Right cardiac atrium (tissue), 5 donors: ENCODE results near the gene CNOT3. TPM values are rescaled to one million over a fixed set of nuclear protein-coding genes. Genes with fewer than 3 reads are reported as not detected.
A peak's percentile ranks its signal among the peaks of the same experiment; 100 is the strongest.

ENCODE experiments used
- ATAC-seq, 2 donors: fragments of 200-7000 bp; cut with Tn5 transposase; one replicate each; pipeline versions ENCODE4 v1.8.0 to v1.9.1; 2020; ENCODE audit warnings: moderate library complexity in 2 of 2, mild to moderate bottlenecking in 1 of 2
- DNase-seq, 3 donors: peaks; one replicate each; pipeline ENCODE4 v3.0.0-alpha.2; 2020
- H3K27ac ChIP-seq: one replicate; pipeline ENCODE4 v1.5.1; 2013; ENCODE audit warnings: mild to moderate bottlenecking, low read length, control low read depth, moderate library complexity
- H3K27me3 ChIP-seq: one replicate; pipeline ENCODE4 v1.6.1; 2013; ENCODE audit not compliant: control insufficient read depth, insufficient read depth
- H3K4me1 ChIP-seq: one replicate; pipeline ENCODE4 v1.6.1; 2013; ENCODE audit warnings: low read length; ENCODE audit not compliant: control insufficient read depth, insufficient read depth
- H3K4me3 ChIP-seq: one replicate; pipeline ENCODE4 v1.5.1; 2013; ENCODE audit warnings: low read length, control low read depth
- H3K9me3 ChIP-seq: one replicate; pipeline ENCODE4 v1.6.1; 2013; ENCODE audit warnings: low read length; ENCODE audit not compliant: control insufficient read depth
- WGBS: extraction: QIAGEN DNeasy Blood & Tissue Kit; methylation state at CpG from one replicate; pipeline ENCODE4 v1.1.7; 2013; 5-methylcytosine and 5-hydroxymethylcytosine counted together
- intact Hi-C, 4 donors: fragments of 100-400 bp; cut with DNase I; formaldehyde crosslinking; loops; one replicate each; pipeline versions ENCODE4 v1.11.0 to v1.14.0; 2022 to 2023
- polyA plus RNA-seq: library from polyadenylated mRNA; stranded (reverse); fragments of 200-250 nt; gene quantifications from one replicate; pipeline ENCODE4 v1.2.3, GENCODE V29; 2013
- total RNA-seq, 4 donors: library from RNA; stranded (reverse); fragmentation: NEBNext Ultra II Directional; extraction: Animal tissue kit (Norgen Biotek cat#: 25700); gene quantifications; one replicate each; pipeline ENCODE4 v1.2.1, GENCODE V29; 2021
- donor health status: healthy with polysubstance abuse.
- donor health status: DM: no; HTN: yes; CAD: no.
- donor health status: DM: no; HTN: no; CAD: no.
- donor health status: DM: no; HTN: yes; CAD: no; lungs with severe emphysema.
- donor health status: DM: yes; HTN: yes; CAD: no.

Gene CNOT3
- total and polyA plus RNA-seq, 5 donors, result 18.2 to 26.5 (median 20.9) TPM

GRCh38 chr19:54201980-54202379 lies 64.4 kb downstream of the CNOT3 start:
- Histone ChIP-seq H3K27me3 (no peaks in the 10 kb centered on the region), H3K27ac (no peak overlapping the region), H3K9me3 (no peaks in the 10 kb centered on the region), H3K4me1 (peaks cover 14% of the 10 kb centered on the region), H3K4me3 (peak overlapping the region; percentile 84)
- DNase-seq (no peak), ATAC-seq (no peak)
- WGBS, result 69% methylated on average over 13 of the region's 13 CpGs
- intact Hi-C loops, result no loop called here

- H3K4me3 ChIP-seq, result no peak overlapping the region
- ATAC-seq, result no peak
- H3K4me1 ChIP-seq, result peaks cover 14% of the 10 kb centered on the region
Observed at GRCh38 chr19:54203151-54203611, 65.6 kb downstream of the CNOT3 start.

GRCh38 chr19:54204767-54205468 lies 67.4 kb downstream of the CNOT3 start:
- WGBS, result 71% methylated on average over 4 of the region's 4 CpGs
- Histone ChIP-seq H3K4me3 (no peak overlapping the region), H3K9me3 (no peaks in the 10 kb centered on the region), H3K27ac (no peak overlapping the region), H3K27me3 (no peaks in the 10 kb centered on the region), H3K4me1 (peaks cover 26% of the 10 kb centered on the region)
- intact Hi-C loops, result no loop called here
- DNase-seq (no peak), ATAC-seq (no peak)

More at GRCh38 chr19:54203151-54203611, 65.6 kb downstream of the CNOT3 start:
- WGBS, result 51% methylated on average over 9 of the region's 9 CpGs
- Histone ChIP-seq H3K27me3 (no peaks in the 10 kb centered on the region), H3K27ac (no peak overlapping the region), H3K9me3 (no peaks in the 10 kb centered on the region)
- intact Hi-C loops, result no loop called here
- no peak for DNase-seq

Other genes with a start within 250 kb of the CNOT3 start
- gene CACNG7, start 228.5 kb upstream of the CNOT3 start, total RNA-seq, result not detected
- 0.05 TPM for gene CACNG7, start 228.5 kb upstream of the CNOT3 start, polyA plus RNA-seq
- under 1 TPM; 0.06 to 0.31 (median 0.20) TPM for gene CACNG8, start 174.8 kb upstream of the CNOT3 start, total RNA-seq
- gene CACNG8, start 174.8 kb upstream of the CNOT3 start, polyA plus RNA-seq, result 0.14 TPM
- not detected for gene CACNG6, start 146.1 kb upstream of the CNOT3 start, total RNA-seq
- not detected for gene CACNG6, start 146.1 kb upstream of the CNOT3 start, polyA plus RNA-seq
- gene VSTM1, start 73.9 kb upstream of the CNOT3 start, total RNA-seq, result not detected
- gene VSTM1, start 73.9 kb upstream of the CNOT3 start, polyA plus RNA-seq, result not detected
- not detected for gene TARM1, start 56.4 kb upstream of the CNOT3 start, total RNA-seq
- not detected for gene TARM1, start 56.4 kb upstream of the CNOT3 start, polyA plus RNA-seq
- 1 to 10 TPM in 2 of 4 donors, under 1 TPM in 2; 0.72 to 1.5 (median 1.1) TPM for gene OSCAR, start 37.0 kb upstream of the CNOT3 start, total RNA-seq
- 0.45 TPM for gene OSCAR, start 37.0 kb upstream of the CNOT3 start, polyA plus RNA-seq
- 100 to 1,000 TPM; 264 to 472 (median 385) TPM for gene NDUFA3, start 34.9 kb upstream of the CNOT3 start, total RNA-seq
- 714 TPM for gene NDUFA3, start 34.9 kb upstream of the CNOT3 start, polyA plus RNA-seq
- 10 to 100 TPM; 15.8 to 17.4 (median 16.8) TPM for gene TFPT, start 22.1 kb upstream of the CNOT3 start, total RNA-seq
- 19.8 TPM for gene TFPT, start 22.1 kb upstream of the CNOT3 start, polyA plus RNA-seq
- gene PRPF31, start 22.0 kb upstream of the CNOT3 start, total RNA-seq, result 10 to 100 TPM; 41.9 to 52.1 (median 43.7) TPM
- gene PRPF31, start 22.0 kb upstream of the CNOT3 start, polyA plus RNA-seq, result 43.0 TPM
- 1 to 10 TPM; 5.3 to 7.6 (median 7.0) TPM for gene LENG1, start 22.0 kb downstream of the CNOT3 start, total RNA-seq
- 11.0 TPM for gene LENG1, start 22.0 kb downstream of the CNOT3 start, polyA plus RNA-seq
- gene TMC4, start 35.4 kb downstream of the CNOT3 start, total RNA-seq, result 1 to 10 TPM; 1.0 to 3.8 (median 2.5) TPM
- 2.3 TPM for gene TMC4, start 35.4 kb downstream of the CNOT3 start, polyA plus RNA-seq
- gene MBOAT7, start 51.8 kb downstream of the CNOT3 start, total RNA-seq, result 10 to 100 TPM; 18.9 to 23.6 (median 21.4) TPM
- gene MBOAT7, start 51.8 kb downstream of the CNOT3 start, polyA plus RNA-seq, result 16.1 TPM
- 10 to 100 TPM; 17.6 to 22.1 (median 18.3) TPM for gene TSEN34, start 53.5 kb downstream of the CNOT3 start, total RNA-seq
- gene TSEN34, start 53.5 kb downstream of the CNOT3 start, polyA plus RNA-seq, result 20.9 TPM
- 100 to 1,000 TPM; 704 to 879 (median 833) TPM for gene RPS9, start 63.1 kb downstream of the CNOT3 start, total RNA-seq
- gene RPS9, start 63.1 kb downstream of the CNOT3 start, polyA plus RNA-seq, result 1,572 TPM
- 1 to 10 TPM; 2.5 to 5.7 (median 4.9) TPM for gene LILRB3, start 85.2 kb downstream of the CNOT3 start, total RNA-seq
- gene LILRB3, start 85.2 kb downstream of the CNOT3 start, polyA plus RNA-seq, result 0.95 TPM
- 1 to 10 TPM; 1.9 to 3.9 (median 2.5) TPM for gene LILRA6, start 105.0 kb downstream of the CNOT3 start, total RNA-seq
- gene LILRA6, start 105.0 kb downstream of the CNOT3 start, polyA plus RNA-seq, result 1.00 TPM
- gene LILRB5, start 119.5 kb downstream of the CNOT3 start, total RNA-seq, result 10 to 100 TPM; 10.1 to 18.6 (median 12.4) TPM
- 6.0 TPM for gene LILRB5, start 119.5 kb downstream of the CNOT3 start, polyA plus RNA-seq
- 1 to 10 TPM; 2.8 to 5.0 (median 4.8) TPM for gene LILRB2, start 143.3 kb downstream of the CNOT3 start, total RNA-seq
- gene LILRB2, start 143.3 kb downstream of the CNOT3 start, polyA plus RNA-seq, result 1.9 TPM
- gene LILRA5, start 175.4 kb downstream of the CNOT3 start, total RNA-seq, result 1 to 10 TPM; 1.7 to 2.7 (median 2.2) TPM
- 0.61 TPM for gene LILRA5, start 175.4 kb downstream of the CNOT3 start, polyA plus RNA-seq
- not detected for gene LILRA4, start 201.4 kb downstream of the CNOT3 start, total RNA-seq
- gene LILRA4, start 201.4 kb downstream of the CNOT3 start, polyA plus RNA-seq, result not detected
- 1 to 10 TPM; 6.8 to 9.1 (median 8.1) TPM for gene LAIR1, start 227.2 kb downstream of the CNOT3 start, total RNA-seq
- 2.9 TPM for gene LAIR1, start 227.2 kb downstream of the CNOT3 start, polyA plus RNA-seq